HL-60 (cell line): Measurements from ENCODE around the gene SGMS1.

Experiments used
- GABPA ChIP-seq: IDR thresholded peaks from 2 replicates; pipeline ENCODE4 v1.6.1; 2012; ENCODE audit warnings: low read depth
- POLR2AphosphoS5 ChIP-seq: IDR thresholded peaks from 2 replicates; pipeline ENCODE4 v1.6.1; 2012; ENCODE audit warnings: low read depth
- SPI1 ChIP-seq: IDR thresholded peaks from 2 replicates; pipeline ENCODE4 v1.6.1; 2012; ENCODE audit warnings: low read depth, mild to moderate bottlenecking, borderline replicate concordance
- TF ChIP-seq, protein P1 (sequence below): IDR thresholded peaks from one replicate; pipeline ENCODE4 v1.5.1; 2011; ENCODE audit warnings: low read length, control low read depth, inconsistent platforms; ENCODE audit not compliant: insufficient read depth
- TF ChIP-seq, protein P2 (sequence below): IDR thresholded peaks from 2 replicates; pipeline ENCODE4 v1.6.1; 2012; ENCODE audit warnings: low read depth; ENCODE audit not compliant: insufficient replicate concordance

- TF ChIP-seq POLR2AphosphoS5: no peak
- TF ChIP-seq, protein P1, sequence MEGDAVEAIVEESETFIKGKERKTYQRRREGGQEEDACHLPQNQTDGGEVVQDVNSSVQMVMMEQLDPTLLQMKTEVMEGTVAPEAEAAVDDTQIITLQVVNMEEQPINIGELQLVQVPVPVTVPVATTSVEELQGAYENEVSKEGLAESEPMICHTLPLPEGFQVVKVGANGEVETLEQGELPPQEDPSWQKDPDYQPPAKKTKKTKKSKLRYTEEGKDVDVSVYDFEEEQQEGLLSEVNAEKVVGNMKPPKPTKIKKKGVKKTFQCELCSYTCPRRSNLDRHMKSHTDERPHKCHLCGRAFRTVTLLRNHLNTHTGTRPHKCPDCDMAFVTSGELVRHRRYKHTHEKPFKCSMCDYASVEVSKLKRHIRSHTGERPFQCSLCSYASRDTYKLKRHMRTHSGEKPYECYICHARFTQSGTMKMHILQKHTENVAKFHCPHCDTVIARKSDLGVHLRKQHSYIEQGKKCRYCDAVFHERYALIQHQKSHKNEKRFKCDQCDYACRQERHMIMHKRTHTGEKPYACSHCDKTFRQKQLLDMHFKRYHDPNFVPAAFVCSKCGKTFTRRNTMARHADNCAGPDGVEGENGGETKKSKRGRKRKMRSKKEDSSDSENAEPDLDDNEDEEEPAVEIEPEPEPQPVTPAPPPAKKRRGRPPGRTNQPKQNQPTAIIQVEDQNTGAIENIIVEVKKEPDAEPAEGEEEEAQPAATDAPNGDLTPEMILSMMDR: no peak
- TF ChIP-seq, protein P2, sequence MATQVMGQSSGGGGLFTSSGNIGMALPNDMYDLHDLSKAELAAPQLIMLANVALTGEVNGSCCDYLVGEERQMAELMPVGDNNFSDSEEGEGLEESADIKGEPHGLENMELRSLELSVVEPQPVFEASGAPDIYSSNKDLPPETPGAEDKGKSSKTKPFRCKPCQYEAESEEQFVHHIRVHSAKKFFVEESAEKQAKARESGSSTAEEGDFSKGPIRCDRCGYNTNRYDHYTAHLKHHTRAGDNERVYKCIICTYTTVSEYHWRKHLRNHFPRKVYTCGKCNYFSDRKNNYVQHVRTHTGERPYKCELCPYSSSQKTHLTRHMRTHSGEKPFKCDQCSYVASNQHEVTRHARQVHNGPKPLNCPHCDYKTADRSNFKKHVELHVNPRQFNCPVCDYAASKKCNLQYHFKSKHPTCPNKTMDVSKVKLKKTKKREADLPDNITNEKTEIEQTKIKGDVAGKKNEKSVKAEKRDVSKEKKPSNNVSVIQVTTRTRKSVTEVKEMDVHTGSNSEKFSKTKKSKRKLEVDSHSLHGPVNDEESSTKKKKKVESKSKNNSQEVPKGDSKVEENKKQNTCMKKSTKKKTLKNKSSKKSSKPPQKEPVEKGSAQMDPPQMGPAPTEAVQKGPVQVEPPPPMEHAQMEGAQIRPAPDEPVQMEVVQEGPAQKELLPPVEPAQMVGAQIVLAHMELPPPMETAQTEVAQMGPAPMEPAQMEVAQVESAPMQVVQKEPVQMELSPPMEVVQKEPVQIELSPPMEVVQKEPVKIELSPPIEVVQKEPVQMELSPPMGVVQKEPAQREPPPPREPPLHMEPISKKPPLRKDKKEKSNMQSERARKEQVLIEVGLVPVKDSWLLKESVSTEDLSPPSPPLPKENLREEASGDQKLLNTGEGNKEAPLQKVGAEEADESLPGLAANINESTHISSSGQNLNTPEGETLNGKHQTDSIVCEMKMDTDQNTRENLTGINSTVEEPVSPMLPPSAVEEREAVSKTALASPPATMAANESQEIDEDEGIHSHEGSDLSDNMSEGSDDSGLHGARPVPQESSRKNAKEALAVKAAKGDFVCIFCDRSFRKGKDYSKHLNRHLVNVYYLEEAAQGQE: no peak
- TF ChIP-seq GABPA: no peak
- no peak for TF ChIP-seq SPI1
These were observed 265.3 kb downstream of the SGMS1 start for GRCh38 chr10:50358411-50358810.
